SU-DHL-6 (cell line): ENCODE data around the gene TMEM178B.

ENCODE experiments used
- EZH2phosphoT487 ChIP-seq: fragments of 200-600 bp; sonication (generic), shearing (Covaris generic); conservative IDR thresholded peaks from 2 replicates; pipeline ENCODE4 v1.6.1; 2018; ENCODE audit warnings: mild to moderate bottlenecking, antibody characterized with exemption, low read length, moderate library complexity, mixed read lengths
- TF ChIP-seq, protein P1 (sequence below): fragments of 200-600 bp; sonication (generic); IDR thresholded peaks from one replicate; pipeline ENCODE4 v1.5.1; 2017; ENCODE audit warnings: antibody characterized with exemption, mild to moderate bottlenecking, low read length, moderate library complexity; ENCODE audit not compliant: insufficient read depth, poor library complexity, severe bottlenecking

DNA sequence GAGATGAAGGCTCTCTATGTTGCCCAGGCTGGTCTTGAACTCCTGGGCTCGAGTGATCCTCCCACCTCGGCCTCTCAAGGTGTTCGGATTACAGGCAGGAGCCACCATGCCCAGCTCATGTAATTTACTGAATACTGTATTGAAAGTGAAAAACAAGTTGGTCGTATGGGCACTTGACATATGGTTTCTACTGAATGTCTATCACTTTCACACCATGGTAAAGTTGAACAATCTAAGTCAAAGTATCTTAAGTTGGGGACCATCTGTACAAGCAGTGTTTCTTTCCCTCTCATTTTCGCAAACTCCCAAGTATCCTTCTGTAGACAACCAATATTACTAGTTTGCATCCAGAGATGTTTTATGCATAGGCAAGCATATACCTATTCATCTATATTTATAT is 116.6 kb downstream of the TMEM178B start:
- TF ChIP-seq, protein P1, sequence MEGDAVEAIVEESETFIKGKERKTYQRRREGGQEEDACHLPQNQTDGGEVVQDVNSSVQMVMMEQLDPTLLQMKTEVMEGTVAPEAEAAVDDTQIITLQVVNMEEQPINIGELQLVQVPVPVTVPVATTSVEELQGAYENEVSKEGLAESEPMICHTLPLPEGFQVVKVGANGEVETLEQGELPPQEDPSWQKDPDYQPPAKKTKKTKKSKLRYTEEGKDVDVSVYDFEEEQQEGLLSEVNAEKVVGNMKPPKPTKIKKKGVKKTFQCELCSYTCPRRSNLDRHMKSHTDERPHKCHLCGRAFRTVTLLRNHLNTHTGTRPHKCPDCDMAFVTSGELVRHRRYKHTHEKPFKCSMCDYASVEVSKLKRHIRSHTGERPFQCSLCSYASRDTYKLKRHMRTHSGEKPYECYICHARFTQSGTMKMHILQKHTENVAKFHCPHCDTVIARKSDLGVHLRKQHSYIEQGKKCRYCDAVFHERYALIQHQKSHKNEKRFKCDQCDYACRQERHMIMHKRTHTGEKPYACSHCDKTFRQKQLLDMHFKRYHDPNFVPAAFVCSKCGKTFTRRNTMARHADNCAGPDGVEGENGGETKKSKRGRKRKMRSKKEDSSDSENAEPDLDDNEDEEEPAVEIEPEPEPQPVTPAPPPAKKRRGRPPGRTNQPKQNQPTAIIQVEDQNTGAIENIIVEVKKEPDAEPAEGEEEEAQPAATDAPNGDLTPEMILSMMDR, result no peak
- TF ChIP-seq EZH2phosphoT487, result no peak
